Endodermal cell (in vitro differentiated cells): Measurements from ENCODE around the gene ZMYM2. TPM values are rescaled to one million over a fixed set of nuclear protein-coding genes. Genes with fewer than 3 reads are reported as not detected.

Experiments
- DNase-seq: peaks from one replicate; pipeline ENCODE4 v3.0.0-alpha.2; 2017
- H3K27ac ChIP-seq: 2 replicates; pipeline ENCODE4 v1.5.1; 2013; ENCODE audit warnings: mild to moderate bottlenecking, low read depth, low read length, moderate library complexity
- H3K27me3 ChIP-seq: 2 replicates; pipeline ENCODE4 v1.6.1; 2013; ENCODE audit warnings: mild to moderate bottlenecking, low read length, moderate library complexity; ENCODE audit not compliant: insufficient read depth, control insufficient read depth, poor library complexity, severe bottlenecking
- H3K36me3 ChIP-seq: 2 replicates; pipeline ENCODE4 v1.7.0; 2013; ENCODE audit warnings: mild to moderate bottlenecking, low read length, moderate library complexity; ENCODE audit not compliant: control insufficient read depth, insufficient read depth
- H3K4me1 ChIP-seq: one replicate; pipeline ENCODE4 v1.7.0; 2013; ENCODE audit warnings: low read length; ENCODE audit not compliant: control insufficient read depth, insufficient read depth
- H3K4me3 ChIP-seq: 2 replicates; pipeline ENCODE4 v1.5.1; 2013; ENCODE audit warnings: mild to moderate bottlenecking, low read length, moderate library complexity
- H3K9ac ChIP-seq: 2 replicates; pipeline ENCODE4 v1.6.1; 2013; ENCODE audit warnings: mild to moderate bottlenecking, low read length, moderate library complexity; ENCODE audit not compliant: poor library complexity, severe bottlenecking; ENCODE audit errors: extremely low read depth
- H3K9me3 ChIP-seq: 2 replicates; pipeline ENCODE4 v1.6.1; 2013; ENCODE audit warnings: mild to moderate bottlenecking, low read length, moderate library complexity; ENCODE audit not compliant: control insufficient read depth
- H3K27ac Mint-ChIP-seq: 2 replicates; pipeline ENCODE4 v1.8.0; 2020; ENCODE audit warnings: mixed read lengths
- H3K27me3 Mint-ChIP-seq: 2 replicates; pipeline ENCODE4 v1.8.0; 2021; ENCODE audit warnings: mild to moderate bottlenecking, mixed read lengths; ENCODE audit not compliant: insufficient read depth
- H3K36me3 Mint-ChIP-seq: 2 replicates; pipeline ENCODE4 v1.8.0; 2020; ENCODE audit warnings: low read depth, mixed read lengths
- H3K4me1 Mint-ChIP-seq: 2 replicates; pipeline ENCODE4 v1.8.0; 2020; ENCODE audit warnings: mixed read lengths
- H3K4me3 Mint-ChIP-seq: 2 replicates; pipeline ENCODE4 v1.8.0; 2020; ENCODE audit warnings: mild to moderate bottlenecking, moderate library complexity, mixed read lengths
- H3K9me3 Mint-ChIP-seq: 2 replicates; pipeline ENCODE4 v1.8.0; 2020; ENCODE audit warnings: mild to moderate bottlenecking, mixed read lengths
- WGBS, 2 experiments: methylation state at CpG; one replicate each; pipeline versions ENCODE4 v1.1.5 to v1.1.7; 2013; ENCODE audit warnings: missing lambda C conversion rate in 2 of 2, mixed read lengths in 1 of 2; ENCODE audit not compliant: insufficient coverage in 1 of 2, insufficient read length in 1 of 2; 5-methylcytosine and 5-hydroxymethylcytosine counted together
- total RNA-seq, 2 donors: library from RNA; stranded (reverse); fragmentation: NEBNext Ultra II Directional in 1 of 2; extraction: Animal tissue kit (Norgen Biotek cat#: 25700) in 1 of 2; gene quantifications; 2 replicates in 1 of 2; 3 replicates in 1 of 2; pipeline ENCODE4 v1.2.1, GENCODE V29; 2021
- TF ChIP-seq, protein P1 (sequence below): fragments of 200-600 bp; sonication (generic); conservative IDR thresholded peaks from 2 replicates; pipeline ENCODE4 v1.5.0; 2021; ENCODE audit warnings: antibody characterized with exemption, mild to moderate bottlenecking

The ZMYM2 gene
- total RNA-seq, 2 donors from 2014 or later: 200 to 207 TPM

DNA sequence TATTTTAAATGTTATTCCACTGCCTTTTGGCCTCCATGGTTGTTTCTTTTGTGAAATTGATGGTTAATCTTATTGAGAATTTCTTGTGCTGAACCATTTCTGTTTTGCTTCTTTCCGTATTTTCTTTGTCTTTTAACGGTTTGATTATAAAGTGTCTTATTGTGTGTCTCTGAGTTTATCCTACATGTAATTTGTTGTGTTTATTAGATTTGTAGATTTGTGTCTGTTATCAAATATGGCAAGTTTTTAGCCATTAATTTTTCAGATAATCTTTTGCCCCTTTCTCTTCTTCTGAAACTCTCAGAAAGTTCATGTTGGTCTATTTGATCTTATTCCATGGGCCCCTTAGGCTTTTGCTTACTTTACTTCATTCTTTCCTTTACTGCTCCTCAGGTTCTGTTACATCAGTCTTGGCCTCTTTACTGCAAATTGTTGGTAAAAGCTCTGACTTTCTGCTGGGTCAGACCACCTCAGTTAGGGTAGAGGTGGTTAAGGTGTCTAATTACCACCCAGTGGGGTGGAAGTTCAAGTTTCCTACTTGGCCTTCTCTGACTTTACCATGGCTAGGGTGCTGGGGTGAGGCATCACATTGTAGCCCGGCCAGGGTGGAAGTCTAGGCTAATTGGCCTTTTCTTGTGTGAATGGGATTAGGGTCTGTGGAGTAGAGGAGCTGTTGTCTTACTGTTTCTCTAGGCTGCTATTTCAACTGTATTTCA is 58.3 kb downstream of the ZMYM2 start:
- peaks cover 16% of the 10 kb centered on the region for H3K4me1 Mint-ChIP-seq
- H3K36me3 Mint-ChIP-seq: peaks cover 77% of the 10 kb centered on the region
- Histone ChIP-seq H3K27me3 (no peaks in the 10 kb centered on the region), H3K9me3 (peaks cover 44% of the 10 kb centered on the region), H3K36me3 (peaks cover 79% of the 10 kb centered on the region), H3K27ac (no peak overlapping the region), H3K4me1 (no peaks in the 10 kb centered on the region), H3K9ac (no peak overlapping the region), H3K4me3 (no peak overlapping the region)
- TF ChIP-seq, protein P1, sequence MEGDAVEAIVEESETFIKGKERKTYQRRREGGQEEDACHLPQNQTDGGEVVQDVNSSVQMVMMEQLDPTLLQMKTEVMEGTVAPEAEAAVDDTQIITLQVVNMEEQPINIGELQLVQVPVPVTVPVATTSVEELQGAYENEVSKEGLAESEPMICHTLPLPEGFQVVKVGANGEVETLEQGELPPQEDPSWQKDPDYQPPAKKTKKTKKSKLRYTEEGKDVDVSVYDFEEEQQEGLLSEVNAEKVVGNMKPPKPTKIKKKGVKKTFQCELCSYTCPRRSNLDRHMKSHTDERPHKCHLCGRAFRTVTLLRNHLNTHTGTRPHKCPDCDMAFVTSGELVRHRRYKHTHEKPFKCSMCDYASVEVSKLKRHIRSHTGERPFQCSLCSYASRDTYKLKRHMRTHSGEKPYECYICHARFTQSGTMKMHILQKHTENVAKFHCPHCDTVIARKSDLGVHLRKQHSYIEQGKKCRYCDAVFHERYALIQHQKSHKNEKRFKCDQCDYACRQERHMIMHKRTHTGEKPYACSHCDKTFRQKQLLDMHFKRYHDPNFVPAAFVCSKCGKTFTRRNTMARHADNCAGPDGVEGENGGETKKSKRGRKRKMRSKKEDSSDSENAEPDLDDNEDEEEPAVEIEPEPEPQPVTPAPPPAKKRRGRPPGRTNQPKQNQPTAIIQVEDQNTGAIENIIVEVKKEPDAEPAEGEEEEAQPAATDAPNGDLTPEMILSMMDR: no peak
- no peak overlapping the region for H3K4me3 Mint-ChIP-seq
- H3K9me3 Mint-ChIP-seq: peaks cover 29% of the 10 kb centered on the region
- no peak overlapping the region for H3K27ac Mint-ChIP-seq
- no peaks in the 10 kb centered on the region for H3K27me3 Mint-ChIP-seq
- WGBS, 2 experiments: 88% methylated on average over 3 of the region's 3 CpGs; no CpG with 5 or more reads in 1 of the 2 experiments
- DNase-seq: peak; percentile 57

DNA sequence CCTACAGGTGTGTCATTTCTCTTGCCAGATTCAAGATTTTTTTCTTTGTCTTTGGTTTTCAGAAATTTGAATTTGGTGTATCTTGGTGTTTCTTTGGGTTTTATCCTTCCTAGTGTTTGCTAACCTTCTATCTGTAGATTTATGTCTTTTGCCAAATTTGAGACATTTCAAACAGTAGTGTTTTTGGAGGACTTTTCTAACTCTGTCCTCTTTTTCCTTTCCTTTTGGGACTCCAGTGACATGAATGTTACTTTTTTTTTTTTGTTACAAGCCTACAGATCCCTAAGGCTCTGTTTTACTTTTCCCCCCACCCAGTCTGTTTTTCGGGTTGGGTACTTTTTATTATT is 58.8 kb downstream of the ZMYM2 start:
- H3K27me3 Mint-ChIP-seq: no peaks in the 10 kb centered on the region

DNA sequence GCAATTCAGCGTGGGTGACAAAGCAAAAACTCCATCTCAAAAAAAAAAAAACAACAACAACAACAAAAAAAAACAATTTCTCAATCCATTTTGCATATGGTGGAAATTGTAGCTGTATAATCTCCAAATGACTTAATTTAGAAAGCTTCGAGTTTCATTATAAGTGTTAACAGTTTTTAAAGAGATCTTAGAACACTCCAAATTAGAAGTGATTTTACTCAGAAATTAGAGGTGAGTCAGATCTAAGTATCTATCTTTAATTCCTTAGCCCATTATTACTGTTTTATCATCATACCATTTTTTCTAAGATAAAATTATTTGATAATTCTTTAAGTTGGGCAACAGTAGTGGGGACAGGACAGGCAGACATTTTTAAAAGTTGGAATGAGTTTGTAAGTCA is 60.5 kb downstream of the ZMYM2 start:
- peaks cover 78% of the 10 kb centered on the region for H3K36me3 ChIP-seq
- no peak for DNase-seq
- Mint-ChIP-seq H3K27me3 (no peaks in the 10 kb centered on the region), H3K27ac (no peak overlapping the region), H3K36me3 (peaks cover 72% of the 10 kb centered on the region), H3K9me3 (peaks cover 17% of the 10 kb centered on the region), H3K4me1 (peaks cover 18% of the 10 kb centered on the region), H3K4me3 (no peak overlapping the region)
- no peak overlapping the region for H3K9ac ChIP-seq
- peaks cover 23% of the 10 kb centered on the region for H3K9me3 ChIP-seq
- no peak overlapping the region for H3K4me3 ChIP-seq
- H3K27ac ChIP-seq: no peak overlapping the region
- H3K27me3 ChIP-seq: no peaks in the 10 kb centered on the region
- WGBS, 2 experiments: 94% methylated on average over 2 of the region's 2 CpGs; no CpG with 5 or more reads in 1 of the 2 experiments
- TF ChIP-seq, protein P1: no peak
- H3K4me1 ChIP-seq: no peaks in the 10 kb centered on the region

More for the DNA sequence above, 58.8 kb downstream of the ZMYM2 start:
- Mint-ChIP-seq H3K36me3 (peaks cover 78% of the 10 kb centered on the region), H3K27ac (no peak overlapping the region), H3K9me3 (peaks cover 29% of the 10 kb centered on the region), H3K4me3 (no peak overlapping the region), H3K4me1 (peaks cover 18% of the 10 kb centered on the region)
- H3K9ac ChIP-seq: no peak overlapping the region
- no peak overlapping the region for H3K4me3 ChIP-seq
- 92% methylated on average over 1 of the region's 1 CpG; no CpG with 5 or more reads in 1 of the 2 experiments for WGBS, 2 experiments
- H3K27ac ChIP-seq: no peak overlapping the region
- no peak for DNase-seq
- no peaks in the 10 kb centered on the region for H3K4me1 ChIP-seq
- H3K36me3 ChIP-seq: peaks cover 80% of the 10 kb centered on the region
- H3K27me3 ChIP-seq: no peaks in the 10 kb centered on the region
- TF ChIP-seq, protein P1: no peak
- peaks cover 40% of the 10 kb centered on the region for H3K9me3 ChIP-seq
